IPS-11a (cell line): ENCODE results near the gene PRRC2A.

ENCODE experiments used
- H3K4me3 ChIP-seq: one replicate; pipeline ENCODE4 v1.5.1; 2013; ENCODE audit warnings: low read depth, low read length, control low read depth

Gene PRRC2A

DNA sequence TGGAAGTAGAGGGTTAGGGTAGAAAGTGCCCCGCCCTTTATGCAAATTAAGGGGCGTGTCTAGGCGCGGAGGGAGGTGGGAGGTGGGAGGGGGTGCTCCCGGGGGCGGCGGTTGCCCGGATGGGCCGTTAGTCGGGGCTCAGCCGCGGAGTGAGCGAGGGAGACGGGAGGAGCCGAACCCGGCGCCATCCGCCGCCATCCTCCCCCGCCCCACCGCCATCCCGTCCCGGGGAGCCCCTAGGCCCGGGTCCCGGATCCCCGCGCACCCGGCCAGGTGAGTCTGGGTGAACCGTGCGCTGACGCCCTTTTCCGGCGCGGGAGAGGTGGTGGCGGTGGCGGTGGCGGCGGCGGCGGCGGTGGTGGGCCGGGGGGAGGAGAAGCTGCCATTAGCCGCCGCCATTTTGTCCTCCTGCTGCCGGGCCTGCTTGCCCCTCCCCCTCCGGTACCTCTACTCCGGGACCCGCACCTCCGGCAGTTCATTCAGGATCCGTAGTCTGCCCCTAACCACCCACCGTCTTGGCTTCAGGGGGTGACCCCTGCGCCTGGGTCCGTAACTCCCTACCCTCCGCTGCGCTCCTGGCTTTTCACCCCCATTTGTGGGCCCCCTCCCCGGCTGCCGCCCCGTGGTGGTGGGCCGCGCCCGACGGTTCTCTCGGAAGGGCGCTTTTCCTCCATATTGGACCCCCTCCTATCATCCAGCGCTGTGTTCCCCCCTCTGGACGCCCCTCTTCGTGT lies at the start of gene PRRC2A:
PRRC2A (plus strand) TSS at position 130 of the 734 bp plus-strand sequence. CDS start 2,075 bp downstream, outside the sequence.
- peak within 1 kb of the TSS; percentile 89 for H3K4me3 ChIP-seq

DNA sequence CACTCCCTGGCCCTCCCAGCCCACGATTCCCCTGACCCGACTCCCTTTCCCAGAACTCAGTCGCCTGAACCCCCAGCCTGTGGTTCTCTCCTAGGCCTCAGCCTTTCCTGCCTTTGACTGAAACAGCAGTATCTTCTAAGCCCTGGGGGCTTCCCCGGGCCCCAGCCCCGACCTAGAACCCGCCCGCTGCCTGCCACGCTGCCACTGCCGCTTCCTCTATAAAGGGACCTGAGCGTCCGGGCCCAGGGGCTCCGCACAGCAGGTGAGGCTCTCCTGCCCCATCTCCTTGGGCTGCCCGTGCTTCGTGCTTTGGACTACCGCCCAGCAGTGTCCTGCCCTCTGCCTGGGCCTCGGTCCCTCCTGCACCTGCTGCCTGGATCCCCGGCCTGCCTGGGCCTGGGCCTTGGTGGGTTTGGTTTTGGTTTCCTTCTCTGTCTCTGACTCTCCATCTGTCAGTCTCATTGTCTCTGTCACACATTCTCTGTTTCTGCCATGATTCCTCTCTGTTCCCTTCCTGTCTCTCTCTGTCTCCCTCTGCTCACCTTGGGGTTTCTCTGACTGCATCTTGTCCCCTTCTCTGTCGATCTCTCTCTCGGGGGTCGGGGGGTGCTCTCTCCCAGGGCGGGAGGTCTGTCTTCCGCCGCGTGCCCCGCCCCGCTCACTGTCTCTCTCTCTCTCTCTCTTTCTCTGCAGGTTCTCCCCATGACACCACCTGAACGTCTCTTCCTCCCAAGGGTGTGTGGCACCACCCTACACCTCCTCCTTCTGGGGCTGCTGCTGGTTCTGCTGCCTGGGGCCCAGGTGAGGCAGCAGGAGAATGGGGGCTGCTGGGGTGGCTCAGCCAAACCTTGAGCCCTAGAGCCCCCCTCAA lies 48.2 kb upstream of the PRRC2A start, which contains the start of gene LTA:
LTA (plus strand) TSS at position 249 of the 871 bp plus-strand sequence; CDS start at position 703, 454 bp downstream.
- H3K4me3 ChIP-seq = no peak within 1 kb of the TSS

DNA sequence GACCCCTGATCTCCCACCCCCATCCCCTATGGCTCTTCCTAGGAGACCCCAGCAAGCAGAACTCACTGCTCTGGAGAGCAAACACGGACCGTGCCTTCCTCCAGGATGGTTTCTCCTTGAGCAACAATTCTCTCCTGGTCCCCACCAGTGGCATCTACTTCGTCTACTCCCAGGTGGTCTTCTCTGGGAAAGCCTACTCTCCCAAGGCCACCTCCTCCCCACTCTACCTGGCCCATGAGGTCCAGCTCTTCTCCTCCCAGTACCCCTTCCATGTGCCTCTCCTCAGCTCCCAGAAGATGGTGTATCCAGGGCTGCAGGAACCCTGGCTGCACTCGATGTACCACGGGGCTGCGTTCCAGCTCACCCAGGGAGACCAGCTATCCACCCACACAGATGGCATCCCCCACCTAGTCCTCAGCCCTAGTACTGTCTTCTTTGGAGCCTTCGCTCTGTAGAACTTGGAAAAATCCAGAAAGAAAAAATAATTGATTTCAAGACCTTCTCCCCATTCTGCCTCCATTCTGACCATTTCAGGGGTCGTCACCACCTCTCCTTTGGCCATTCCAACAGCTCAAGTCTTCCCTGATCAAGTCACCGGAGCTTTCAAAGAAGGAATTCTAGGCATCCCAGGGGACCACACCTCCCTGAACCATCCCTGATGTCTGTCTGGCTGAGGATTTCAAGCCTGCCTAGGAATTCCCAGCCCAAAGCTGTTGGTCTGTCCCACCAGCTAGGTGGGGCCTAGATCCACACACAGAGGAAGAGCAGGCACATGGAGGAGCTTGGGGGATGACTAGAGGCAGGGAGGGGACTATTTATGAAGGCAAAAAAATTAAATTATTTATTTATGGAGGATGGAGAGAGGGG lies 47.0 kb upstream of the PRRC2A start:
- H3K4me3 ChIP-seq = no peak overlapping the region

DNA sequence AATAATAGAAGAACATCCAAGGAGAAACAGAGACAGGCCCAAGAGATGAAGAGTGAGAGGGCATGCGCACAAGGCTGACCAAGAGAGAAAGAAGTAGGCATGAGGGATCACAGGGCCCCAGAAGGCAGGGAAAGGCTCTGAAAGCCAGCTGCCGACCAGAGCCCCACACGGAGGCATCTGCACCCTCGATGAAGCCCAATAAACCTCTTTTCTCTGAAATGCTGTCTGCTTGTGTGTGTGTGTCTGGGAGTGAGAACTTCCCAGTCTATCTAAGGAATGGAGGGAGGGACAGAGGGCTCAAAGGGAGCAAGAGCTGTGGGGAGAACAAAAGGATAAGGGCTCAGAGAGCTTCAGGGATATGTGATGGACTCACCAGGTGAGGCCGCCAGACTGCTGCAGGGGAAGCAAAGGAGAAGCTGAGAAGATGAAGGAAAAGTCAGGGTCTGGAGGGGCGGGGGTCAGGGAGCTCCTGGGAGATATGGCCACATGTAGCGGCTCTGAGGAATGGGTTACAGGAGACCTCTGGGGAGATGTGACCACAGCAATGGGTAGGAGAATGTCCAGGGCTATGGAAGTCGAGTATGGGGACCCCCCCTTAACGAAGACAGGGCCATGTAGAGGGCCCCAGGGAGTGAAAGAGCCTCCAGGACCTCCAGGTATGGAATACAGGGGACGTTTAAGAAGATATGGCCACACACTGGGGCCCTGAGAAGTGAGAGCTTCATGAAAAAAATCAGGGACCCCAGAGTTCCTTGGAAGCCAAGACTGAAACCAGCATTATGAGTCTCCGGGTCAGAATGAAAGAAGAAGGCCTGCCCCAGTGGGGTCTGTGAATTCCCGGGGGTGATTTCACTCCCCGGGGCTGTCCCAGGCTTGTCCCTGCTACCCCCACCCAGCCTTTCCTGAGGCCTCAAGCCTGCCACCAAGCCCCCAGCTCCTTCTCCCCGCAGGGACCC lies 46.1 kb upstream of the PRRC2A start:
- no peak overlapping the region for H3K4me3 ChIP-seq

DNA sequence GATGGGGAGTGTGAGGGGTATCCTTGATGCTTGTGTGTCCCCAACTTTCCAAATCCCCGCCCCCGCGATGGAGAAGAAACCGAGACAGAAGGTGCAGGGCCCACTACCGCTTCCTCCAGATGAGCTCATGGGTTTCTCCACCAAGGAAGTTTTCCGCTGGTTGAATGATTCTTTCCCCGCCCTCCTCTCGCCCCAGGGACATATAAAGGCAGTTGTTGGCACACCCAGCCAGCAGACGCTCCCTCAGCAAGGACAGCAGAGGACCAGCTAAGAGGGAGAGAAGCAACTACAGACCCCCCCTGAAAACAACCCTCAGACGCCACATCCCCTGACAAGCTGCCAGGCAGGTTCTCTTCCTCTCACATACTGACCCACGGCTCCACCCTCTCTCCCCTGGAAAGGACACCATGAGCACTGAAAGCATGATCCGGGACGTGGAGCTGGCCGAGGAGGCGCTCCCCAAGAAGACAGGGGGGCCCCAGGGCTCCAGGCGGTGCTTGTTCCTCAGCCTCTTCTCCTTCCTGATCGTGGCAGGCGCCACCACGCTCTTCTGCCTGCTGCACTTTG lies 45.1 kb upstream of the PRRC2A start, which contains the start of gene TNF:
TNF (plus strand) TSS at position 231 of the 567 bp plus-strand sequence; CDS start at position 408, 177 bp downstream.
- H3K4me3 ChIP-seq = no peak within 1 kb of the TSS

DNA sequence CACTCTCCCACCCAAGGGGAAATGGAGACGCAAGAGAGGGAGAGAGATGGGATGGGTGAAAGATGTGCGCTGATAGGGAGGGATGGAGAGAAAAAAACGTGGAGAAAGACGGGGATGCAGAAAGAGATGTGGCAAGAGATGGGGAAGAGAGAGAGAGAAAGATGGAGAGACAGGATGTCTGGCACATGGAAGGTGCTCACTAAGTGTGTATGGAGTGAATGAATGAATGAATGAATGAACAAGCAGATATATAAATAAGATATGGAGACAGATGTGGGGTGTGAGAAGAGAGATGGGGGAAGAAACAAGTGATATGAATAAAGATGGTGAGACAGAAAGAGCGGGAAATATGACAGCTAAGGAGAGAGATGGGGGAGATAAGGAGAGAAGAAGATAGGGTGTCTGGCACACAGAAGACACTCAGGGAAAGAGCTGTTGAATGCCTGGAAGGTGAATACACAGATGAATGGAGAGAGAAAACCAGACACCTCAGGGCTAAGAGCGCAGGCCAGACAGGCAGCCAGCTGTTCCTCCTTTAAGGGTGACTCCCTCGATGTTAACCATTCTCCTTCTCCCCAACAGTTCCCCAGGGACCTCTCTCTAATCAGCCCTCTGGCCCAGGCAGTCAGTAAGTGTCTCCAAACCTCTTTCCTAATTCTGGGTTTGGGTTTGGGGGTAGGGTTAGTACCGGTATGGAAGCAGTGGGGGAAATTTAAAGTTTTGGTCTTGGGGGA lies 44.4 kb upstream of the PRRC2A start:
- no peak overlapping the region for H3K4me3 ChIP-seq

DNA sequence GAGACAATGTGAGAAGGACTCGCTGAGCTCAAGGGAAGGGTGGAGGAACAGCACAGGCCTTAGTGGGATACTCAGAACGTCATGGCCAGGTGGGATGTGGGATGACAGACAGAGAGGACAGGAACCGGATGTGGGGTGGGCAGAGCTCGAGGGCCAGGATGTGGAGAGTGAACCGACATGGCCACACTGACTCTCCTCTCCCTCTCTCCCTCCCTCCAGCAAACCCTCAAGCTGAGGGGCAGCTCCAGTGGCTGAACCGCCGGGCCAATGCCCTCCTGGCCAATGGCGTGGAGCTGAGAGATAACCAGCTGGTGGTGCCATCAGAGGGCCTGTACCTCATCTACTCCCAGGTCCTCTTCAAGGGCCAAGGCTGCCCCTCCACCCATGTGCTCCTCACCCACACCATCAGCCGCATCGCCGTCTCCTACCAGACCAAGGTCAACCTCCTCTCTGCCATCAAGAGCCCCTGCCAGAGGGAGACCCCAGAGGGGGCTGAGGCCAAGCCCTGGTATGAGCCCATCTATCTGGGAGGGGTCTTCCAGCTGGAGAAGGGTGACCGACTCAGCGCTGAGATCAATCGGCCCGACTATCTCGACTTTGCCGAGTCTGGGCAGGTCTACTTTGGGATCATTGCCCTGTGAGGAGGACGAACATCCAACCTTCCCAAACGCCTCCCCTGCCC lies 43.5 kb upstream of the PRRC2A start:
- H3K4me3 ChIP-seq = no peak overlapping the region

DNA sequence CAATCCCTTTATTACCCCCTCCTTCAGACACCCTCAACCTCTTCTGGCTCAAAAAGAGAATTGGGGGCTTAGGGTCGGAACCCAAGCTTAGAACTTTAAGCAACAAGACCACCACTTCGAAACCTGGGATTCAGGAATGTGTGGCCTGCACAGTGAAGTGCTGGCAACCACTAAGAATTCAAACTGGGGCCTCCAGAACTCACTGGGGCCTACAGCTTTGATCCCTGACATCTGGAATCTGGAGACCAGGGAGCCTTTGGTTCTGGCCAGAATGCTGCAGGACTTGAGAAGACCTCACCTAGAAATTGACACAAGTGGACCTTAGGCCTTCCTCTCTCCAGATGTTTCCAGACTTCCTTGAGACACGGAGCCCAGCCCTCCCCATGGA lies 42.9 kb upstream of the PRRC2A start:
- H3K4me3 ChIP-seq = no peak overlapping the region

DNA sequence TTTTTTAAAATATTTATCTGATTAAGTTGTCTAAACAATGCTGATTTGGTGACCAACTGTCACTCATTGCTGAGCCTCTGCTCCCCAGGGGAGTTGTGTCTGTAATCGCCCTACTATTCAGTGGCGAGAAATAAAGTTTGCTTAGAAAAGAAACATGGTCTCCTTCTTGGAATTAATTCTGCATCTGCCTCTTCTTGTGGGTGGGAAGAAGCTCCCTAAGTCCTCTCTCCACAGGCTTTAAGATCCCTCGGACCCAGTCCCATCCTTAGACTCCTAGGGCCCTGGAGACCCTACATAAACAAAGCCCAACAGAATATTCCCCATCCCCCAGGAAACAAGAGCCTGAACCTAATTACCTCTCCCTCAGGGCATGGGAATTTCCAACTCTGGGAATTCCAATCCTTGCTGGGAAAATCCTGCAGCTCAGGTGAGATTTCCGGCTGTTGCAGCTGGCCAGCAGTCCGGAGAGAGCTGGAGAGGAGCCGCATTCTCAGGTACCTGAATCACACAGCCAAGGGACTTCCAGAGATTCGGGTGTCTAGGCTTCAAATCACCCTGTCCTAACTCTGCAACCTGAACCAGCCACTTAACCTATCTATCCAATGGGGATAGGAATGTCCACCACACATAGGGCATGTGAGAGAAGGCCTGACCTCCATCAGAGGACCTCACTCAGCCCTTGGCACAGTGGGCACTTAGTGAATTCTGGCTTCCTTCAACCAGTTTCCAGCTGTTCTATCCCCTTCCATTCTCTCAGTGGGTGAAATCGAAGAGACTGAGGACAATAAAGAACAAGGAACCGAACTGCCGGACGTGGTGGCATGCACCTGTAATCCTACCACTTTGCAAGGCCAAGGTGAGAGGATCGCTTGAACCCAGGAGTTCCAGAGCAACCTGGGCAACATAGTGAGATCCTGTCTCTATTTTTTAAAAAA lies 42.1 kb upstream of the PRRC2A start:
- no peak overlapping the region for H3K4me3 ChIP-seq

DNA sequence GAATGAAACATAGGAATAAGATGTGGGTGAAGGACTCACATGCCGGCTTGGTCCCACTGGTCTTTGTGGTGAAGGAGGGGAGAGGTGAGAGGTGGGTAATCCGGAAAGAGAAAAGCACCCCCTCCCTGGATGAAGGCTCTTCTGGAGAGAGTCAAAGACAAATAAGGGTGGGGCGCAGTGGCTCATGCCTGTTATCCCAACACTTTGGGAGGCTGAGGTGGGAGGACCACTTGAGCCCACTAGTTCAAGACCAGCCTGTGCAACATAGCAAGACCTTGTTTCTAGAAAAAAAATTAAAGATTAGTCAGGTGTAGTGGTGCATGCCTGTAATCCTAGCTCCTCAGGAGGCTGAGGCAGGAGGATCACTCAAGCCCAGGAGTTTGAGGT lies 41.4 kb upstream of the PRRC2A start:
- no peak overlapping the region for H3K4me3 ChIP-seq

DNA sequence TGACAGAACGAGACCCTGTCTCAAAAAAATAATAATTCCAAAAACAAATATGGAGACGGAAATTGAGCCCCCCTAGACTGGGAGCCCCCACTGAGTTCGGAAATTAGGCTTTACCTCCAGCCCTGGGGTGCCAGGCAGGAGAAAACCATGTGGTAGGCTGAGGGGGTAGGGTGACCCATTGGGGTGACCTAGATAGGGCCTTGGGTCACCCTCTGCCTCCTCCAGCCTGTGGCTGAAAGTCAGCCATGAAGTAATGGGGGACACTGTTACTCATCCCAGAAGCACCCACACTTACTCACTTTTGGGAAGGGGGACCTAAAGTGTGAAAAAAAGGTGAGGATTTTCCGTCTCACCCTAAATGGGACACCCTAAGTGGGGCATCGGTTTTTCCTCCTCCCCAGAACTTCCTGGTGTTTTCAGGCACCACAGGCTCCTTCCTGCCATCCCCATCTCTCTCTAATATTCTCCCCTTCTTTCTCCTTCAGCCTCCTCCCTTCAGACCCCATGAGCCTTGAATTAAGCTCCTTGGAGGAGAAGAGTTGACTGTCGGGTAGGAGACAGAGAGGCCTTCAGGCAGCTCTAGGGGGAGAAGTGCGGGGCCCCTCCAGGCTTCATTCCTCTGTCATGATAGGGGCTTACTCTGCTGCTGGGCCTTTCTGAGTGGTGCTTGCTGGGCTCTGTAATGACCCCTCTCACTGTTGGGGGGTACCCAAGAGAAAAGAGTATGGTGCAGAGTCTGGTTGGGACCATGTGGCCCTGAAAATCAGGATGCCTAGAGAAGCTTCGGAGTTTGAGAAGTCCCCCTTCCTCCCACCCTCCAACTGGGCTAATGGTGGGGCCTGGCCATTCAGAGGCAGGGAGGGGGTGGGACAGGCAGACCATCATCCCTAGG lies 40.7 kb upstream of the PRRC2A start:
- no peak overlapping the region for H3K4me3 ChIP-seq

DNA sequence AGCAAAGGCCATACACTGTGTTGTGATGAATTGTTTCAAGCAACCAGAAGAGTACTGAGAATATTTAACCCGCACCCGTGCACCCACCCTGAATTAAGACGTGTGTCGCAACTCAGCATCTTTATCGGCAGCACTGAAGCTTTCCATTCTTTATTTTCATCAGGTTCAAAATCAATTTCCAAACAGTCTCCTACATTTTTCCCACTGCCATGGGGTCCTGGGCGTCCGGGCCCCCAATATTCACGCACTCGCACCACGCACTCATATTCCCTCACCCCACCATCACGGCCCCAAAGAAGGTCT lies 40.1 kb upstream of the PRRC2A start:
- peak overlapping the region; percentile 82 for H3K4me3 ChIP-seq

DNA sequence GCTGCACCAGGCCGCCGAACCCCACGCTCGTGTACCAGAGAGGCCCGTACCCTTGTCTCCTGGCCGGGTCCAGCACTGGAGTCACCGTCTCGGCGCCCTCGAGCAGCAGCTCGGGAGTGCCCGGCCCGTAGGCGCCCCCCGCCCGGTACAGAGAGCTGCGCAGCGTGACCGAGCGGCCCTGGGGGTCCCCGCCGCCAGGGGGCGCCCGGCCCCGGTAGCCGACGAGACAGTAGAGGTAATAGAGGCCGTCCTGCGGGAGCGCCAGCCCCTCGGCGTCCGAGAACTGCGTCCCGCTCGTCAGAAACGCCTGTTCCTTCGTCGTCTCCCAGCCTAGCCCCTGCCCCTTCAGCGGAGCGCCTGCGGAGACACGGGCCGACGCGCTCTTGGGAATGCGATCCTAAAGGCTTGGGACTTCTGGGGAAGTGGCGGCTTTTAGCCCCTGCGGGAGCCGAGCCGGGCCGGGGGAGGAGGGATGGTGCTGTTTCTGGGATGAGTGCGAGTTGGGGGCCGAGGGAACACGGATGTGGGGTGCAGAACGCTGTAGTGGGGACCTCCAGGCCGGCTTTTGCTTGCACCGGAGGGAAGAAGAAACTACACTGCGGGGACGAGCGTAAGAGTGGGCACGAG lies 39.6 kb upstream of the PRRC2A start:
- peak overlapping the region; percentile 82 for H3K4me3 ChIP-seq

DNA sequence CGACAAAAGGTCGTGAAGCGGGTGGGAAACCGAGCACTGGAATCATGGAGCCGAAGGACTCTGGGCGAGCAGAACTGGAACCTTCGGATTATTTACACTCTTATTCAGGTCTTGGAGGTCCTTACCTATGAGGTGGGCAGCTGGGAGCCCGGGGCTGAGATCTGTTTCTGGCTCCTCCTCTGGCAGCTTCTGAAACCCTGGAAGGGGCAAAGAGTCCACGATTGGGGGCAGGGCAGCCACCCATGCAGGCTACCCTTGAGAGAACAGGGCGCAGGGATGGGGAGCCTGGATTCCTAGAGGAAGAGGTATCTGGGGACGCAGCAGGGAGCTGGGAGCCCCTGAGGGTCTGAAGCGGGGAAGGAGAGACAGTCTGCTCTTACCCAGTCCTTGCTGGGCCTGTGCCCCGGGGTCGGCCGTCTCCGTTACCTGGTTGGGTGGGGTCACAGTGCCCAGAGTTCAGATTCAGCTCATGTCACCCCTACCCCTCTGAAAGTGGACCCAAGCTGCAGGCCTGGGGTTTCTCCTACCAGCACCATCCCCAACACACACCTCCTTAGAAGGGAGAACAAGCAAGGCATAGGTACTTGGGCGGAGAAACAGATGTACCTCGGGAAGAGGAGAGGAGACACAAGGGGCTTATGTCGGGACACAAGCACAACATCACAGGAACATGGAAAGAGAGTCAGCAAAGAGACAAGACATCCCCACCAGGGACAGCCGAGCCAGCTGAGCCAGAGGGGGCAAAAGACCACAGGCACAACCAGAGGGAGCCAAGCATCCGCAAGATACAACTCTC lies 38.9 kb upstream of the PRRC2A start:
- H3K4me3 ChIP-seq = peak overlapping the region; percentile 82

DNA sequence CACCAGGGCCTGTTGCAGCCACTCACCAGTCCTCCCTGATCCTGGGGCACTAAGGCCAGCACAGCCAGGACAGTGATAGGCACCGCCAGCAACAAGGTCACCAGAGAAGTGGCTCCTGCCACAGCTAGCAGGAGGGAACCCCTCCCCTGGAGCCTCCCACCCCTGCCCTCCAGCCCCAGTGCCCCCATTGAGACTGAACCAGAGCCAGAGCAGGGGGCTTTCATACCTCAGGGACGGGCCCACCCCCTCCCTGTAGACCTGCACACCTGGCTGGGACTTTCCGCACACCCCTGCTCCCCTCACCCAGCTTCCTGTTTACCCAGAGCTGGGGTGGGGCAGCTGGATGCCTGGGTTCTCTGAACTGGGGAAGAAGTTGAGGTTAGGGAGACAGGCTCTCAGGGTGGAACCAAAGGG lies 38.3 kb upstream of the PRRC2A start, which contains the start of gene LTB:
LTB (minus strand) TSS at position 195 of the 414 bp plus-strand sequence; CDS start at position 188, 7 bp downstream.
- H3K4me3 ChIP-seq = peak within 1 kb of the TSS; percentile 82
